Suppressor macrophage treated with lipopolysaccharide for 1 hour (primary cell): ENCODE data around the gene IRX2.

ENCODE experiments used
- DNase-seq, 3 donors: peaks; one replicate each; pipeline ENCODE4 v3.0.0-alpha.2; 2020 to 2022

IRX2 gene

GRCh38 chr5:2755681-2756171 is 4.2 kb upstream of the IRX2 start:
- no peak for DNase-seq

GRCh38 chr5:2755076-2755680 is 3.7 kb upstream of the IRX2 start:
- no peak for DNase-seq

- no peak for DNase-seq
Observed at GRCh38 chr5:2754581-2755075, 3.2 kb upstream of the IRX2 start.

GRCh38 chr5:2753452-2754420 is 2.3 kb upstream of the IRX2 start:
- no peak for DNase-seq

GRCh38 chr5:2752821-2753439 is 1.5 kb upstream of the IRX2 start:
- no peak for DNase-seq

- DNase-seq: no peak
Observed at GRCh38 chr5:2752059-2752820, 763 bp upstream of the IRX2 start.

GRCh38 chr5:2750758-2751464 is 566 bp downstream of the IRX2 start:
- DNase-seq: no peak

- no peak for DNase-seq
Observed at GRCh38 chr5:2750026-2750757, 1.3 kb downstream of the IRX2 start.

- DNase-seq: no peak
Observed at GRCh38 chr5:2749514-2750025, 1.9 kb downstream of the IRX2 start.

- DNase-seq: no peak
Observed at GRCh38 chr5:2748861-2749513, 2.5 kb downstream of the IRX2 start.

- no peak for DNase-seq
Observed at GRCh38 chr5:2748179-2748860, 3.2 kb downstream of the IRX2 start.

GRCh38 chr5:2747363-2748162 is 3.9 kb downstream of the IRX2 start:
- DNase-seq: no peak

- no peak for DNase-seq
Observed at GRCh38 chr5:2746561-2747032, 4.9 kb downstream of the IRX2 start.

GRCh38 chr5:2744485-2744884 is 7.0 kb downstream of the IRX2 start:
- no peak for DNase-seq

- no peak for DNase-seq
Observed at GRCh38 chr5:2742921-2743679, 8.4 kb downstream of the IRX2 start.

GRCh38 chr5:2741956-2742355 is 9.5 kb downstream of the IRX2 start:
- DNase-seq: no peak

- DNase-seq: no peak
Observed at GRCh38 chr5:2740876-2741555, 10.5 kb downstream of the IRX2 start.
